GM12864 (cell line): ENCODE measurements around the gene ZG16.

ENCODE experiments used
- DNase-seq: peaks from one replicate; pipeline ENCODE4 v3.0.0-alpha.2; 2011; ENCODE audit warnings: low read depth
- H3K4me3 ChIP-seq: 2 replicates; pipeline ENCODE4 v1.5.1; 2011; ENCODE audit warnings: mild to moderate bottlenecking, low read depth, low read length, control low read depth
- CTCF ChIP-seq: IDR thresholded peaks from 2 replicates; pipeline ENCODE4 v1.5.1; 2011; ENCODE audit warnings: low read depth, mild to moderate bottlenecking, moderate library complexity, low read length, control low read depth, inconsistent platforms; ENCODE audit errors: missing control alignments

The ZG16 gene

DNA sequence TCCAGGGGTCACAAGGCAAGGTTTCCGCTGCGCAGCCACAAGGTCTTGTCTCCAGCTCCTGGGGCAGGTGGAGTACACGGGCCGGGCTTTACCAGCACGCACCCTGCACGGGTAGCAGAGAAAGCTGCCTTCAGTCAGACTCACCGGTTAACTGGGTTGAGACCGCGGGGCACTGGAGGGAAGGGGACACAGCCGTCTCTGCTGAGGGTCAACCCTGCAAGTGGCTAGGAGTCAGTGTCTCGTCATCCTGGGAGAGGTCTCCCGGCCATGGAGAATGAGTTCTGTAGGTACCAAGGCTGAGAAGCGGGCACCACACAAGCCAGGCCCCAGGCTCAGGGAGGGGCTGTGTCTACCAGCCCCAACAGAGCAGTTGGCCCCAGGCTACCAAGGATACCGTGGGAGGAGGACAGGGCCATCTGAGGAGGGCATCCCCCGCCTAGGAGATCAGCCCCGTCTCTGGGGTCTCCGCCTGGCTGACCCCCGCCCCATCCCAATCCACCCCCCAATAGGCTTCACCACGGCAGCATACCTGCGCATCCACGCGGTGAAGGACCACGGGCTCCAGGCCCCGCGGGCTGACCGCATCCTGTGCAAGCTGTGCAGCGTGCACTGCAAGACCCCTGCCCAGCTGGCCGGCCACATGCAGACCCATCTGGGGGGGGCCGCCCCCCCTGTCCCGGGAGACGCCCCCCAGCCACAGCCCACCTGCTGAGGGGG lies 31.1 kb downstream of the ZG16 start:
- peak overlapping the region; percentile 89 for H3K4me3 ChIP-seq
- no peak for DNase-seq
- TF ChIP-seq CTCF, result no peak

DNA sequence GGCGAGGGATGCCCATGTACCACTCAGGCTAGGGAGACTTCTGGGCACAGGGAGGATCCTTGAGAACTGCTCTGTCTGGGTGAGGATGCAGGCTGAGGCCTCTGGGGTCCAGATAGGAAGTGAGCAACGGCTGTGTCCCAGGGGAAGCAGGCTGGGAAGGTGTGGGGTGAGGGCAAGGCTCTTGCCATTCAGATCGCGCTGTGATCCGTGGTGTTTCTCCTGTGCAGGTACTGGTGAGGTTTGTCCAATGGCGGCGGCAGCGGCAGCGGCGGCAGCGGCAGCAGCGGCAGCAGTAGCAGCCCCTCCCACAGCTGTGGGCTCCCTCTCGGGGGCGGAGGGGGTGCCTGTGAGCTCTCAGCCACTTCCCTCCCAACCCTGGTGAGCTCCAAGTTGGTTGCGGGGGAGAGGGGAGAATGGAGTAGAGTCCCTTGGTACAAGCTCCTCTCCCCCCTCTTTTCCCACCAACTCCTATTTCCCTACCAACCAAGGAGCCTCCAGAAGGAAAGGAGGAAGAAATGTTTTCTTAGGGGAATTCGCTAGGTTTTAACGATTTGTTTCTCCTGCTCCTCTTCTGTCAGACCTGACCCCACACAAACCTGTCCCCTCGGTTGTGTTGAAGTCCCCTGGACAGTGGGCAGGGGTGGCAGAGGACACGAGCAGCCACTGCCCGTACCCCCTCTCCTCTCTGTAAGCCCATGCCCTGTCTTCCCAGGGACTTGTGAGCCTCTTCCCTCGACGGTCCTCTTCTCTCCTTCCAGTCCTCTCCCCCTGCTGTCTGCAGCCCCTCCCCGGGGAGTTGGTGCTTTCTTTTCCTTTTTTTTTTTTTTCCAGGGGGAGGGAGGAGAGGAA lies 32.0 kb downstream of the ZG16 start:
- no peak for DNase-seq
- no peak for TF ChIP-seq CTCF
- H3K4me3 ChIP-seq, result peak overlapping the region; percentile 30

- H3K4me3 ChIP-seq, result peak overlapping the region; percentile 54; the same call in 1 of the 2 replicates
- TF ChIP-seq CTCF, result no peak
- no peak for DNase-seq
Observed at GRCh38 chr16:29810699-29811169, 32.7 kb downstream of the ZG16 start.

DNA sequence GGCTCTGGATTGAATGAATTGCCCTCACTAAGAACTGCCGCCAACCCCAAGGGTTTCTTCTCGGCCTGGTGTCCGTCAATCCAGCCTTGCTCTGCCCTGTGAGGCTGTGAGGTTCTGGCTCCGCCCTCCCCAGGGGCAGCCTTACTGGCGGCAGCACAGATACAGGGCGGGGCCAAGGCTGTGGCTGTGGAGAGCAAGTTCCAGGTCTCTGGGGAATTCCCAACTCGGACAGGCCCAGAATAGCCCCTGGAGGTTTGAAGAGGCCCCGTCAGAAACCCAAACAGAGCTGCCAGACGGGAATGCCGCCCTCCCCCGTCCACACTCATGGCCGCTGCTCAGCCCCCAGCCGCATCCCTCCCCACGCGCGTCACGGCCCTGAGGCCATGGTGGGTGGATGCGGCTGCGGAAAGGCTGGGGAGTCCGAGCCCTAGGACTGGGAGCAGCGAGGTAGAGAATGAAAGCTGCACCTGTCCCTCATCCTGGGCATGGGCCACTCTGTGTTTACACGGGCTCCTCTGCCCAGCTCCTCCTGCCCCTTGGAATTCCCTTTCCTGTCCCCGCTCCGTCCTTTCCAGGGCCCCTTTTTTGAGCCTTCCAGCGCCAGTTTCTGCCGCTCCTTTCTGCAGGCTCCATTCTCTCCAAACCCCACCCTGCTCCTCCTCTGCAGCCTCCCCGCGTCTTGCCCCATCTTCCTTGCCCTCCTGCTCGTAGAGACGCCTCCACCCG lies 33.3 kb downstream of the ZG16 start:
- DNase-seq, result peak; percentile 80
- peak overlapping the region; percentile 54 for H3K4me3 ChIP-seq

GRCh38 chr16:29811896-29812665 lies 34.0 kb downstream of the ZG16 start, which contains the start of gene PRRT2:
Gene PRRT2, plus strand, starts transcription at chr16:29812193. Its CDS starts 862 bp downstream, at chr16:29813055.
- DNase-seq, result no peak
- TF ChIP-seq CTCF, result no peak
- H3K4me3 ChIP-seq, result peak within 1 kb of the TSS; percentile 54

More for the DNA sequence above, 33.3 kb downstream of the ZG16 start:
- TF ChIP-seq CTCF, result no peak
